ENCODE data around the gene STOM.

Gene STOM

DNA sequence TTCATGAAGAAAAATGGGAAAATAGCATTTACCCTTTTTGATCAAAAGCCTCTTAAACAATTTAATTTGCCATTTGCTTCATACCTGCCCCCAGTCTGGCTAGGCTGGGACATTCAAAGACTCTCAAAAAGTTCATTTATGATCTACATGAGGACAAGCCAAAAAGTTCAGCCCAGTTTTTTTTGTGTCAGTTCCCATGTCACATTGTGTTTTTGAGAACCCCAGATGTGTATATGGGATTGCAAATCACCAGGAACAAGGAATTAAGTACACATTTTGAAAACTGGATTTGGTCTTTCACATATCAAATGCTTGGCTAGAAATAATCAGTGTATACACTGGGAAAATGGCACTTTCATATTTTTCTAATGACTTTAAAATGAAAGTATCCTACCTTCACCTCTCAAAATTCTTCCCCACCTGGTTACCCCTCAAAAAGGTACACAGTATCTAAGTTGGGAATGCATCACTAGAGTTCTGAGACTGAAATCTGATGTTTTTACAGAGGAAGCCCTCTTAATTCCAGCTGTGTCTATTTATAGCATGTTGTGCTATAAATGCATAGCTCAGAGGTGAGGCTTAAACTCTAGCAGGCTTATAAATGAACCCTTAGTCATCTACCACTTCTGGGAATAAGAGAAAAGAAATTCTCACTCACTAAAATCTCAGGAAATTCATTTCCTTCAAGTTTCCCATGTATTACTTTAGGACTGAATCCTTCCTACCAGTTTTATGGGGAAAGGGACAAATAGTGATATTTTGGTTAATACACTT lies 9.3 kb downstream of the STOM start:
- Histone ChIP-seq H2AFZ (ENCODE audit: low read length) (no peak overlapping the region), H3K27ac (ENCODE audit: low read length) (peak overlapping the region; percentile 21; the same call in 1 of the 2 replicates), H3K4me3 (ENCODE audit: low read length) (no peak overlapping the region), H3K9ac (ENCODE audit: low read length) (no peak overlapping the region), H3K36me3 (replicated peaks; ENCODE audit: insufficient read depth, low read length) (no peaks in the 10 kb centered on the region), H3K9me3 (replicated peaks; ENCODE audit: insufficient read depth, low read length) (no peaks in the 10 kb centered on the region), H3K79me2 (ENCODE audit: low read length) (no peaks in the 10 kb centered on the region), H3K4me1 (ENCODE audit: low read length) (peaks cover 30% of the 10 kb centered on the region), H3K9me2 (replicated peaks; ENCODE audit: insufficient read depth, low read length) (no peaks in the 10 kb centered on the region), H3K27me3 (replicated peaks; ENCODE audit: insufficient read depth, low read length) (no peaks in the 10 kb centered on the region), H3F3A (ENCODE audit: insufficient read depth, low read length) (peaks cover 20% of the 10 kb centered on the region), H4K20me1 (ENCODE audit: insufficient read depth, low read length) (no peaks in the 10 kb centered on the region), H3K4me2 (ENCODE audit: low read depth, low read length) (peak overlapping the region; percentile 28)
- DNase-seq, result no peak
- TF ChIP-seq EZH2phosphoT487 (IDR thresholded peaks at IDR 0.05; ENCODE audit: low read length), result no peak

DNA sequence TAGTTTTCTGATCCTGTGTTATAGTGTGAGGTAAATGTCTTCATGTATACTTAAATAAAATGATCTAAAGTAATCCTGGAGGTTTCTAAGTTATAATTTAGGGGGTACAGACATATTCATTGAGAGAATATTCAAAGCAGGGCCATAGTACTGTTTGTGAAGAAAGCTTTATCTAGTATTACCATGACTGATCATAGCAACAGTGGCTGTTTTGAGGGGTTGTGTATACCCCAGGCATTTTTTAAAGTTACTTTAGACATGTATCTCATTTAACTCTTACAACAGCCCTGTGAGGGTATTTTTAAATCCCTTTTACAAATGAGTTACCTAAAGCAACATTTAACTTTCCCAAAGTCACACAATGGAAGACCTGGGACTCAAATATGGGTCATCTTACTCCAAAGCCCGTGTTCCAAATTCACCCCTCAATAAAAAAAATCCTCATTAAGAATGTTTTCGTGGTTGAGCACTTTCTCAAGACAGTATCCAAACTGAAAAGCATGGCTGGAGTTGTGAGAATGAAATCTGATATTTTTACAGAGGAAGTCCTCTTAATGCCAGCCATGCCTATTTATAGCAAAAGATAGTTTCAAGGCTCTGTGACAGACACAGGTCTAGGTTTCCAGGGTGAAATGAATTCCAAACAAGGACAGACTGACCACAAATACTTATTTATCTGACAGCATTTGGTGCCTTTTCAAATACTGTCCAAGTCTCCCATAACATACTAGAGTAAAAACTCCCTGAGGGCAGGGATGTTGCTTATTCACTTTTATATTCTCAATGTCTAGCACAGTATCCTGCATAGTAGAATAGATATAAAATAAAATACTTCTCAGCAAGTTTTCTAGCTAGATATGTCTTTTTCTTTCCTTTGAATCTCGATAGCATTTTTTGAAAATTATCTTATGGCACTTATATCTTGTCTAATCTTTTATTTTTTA lies 10.4 kb downstream of the STOM start:
- Histone ChIP-seq H3K27me3 (replicated peaks; ENCODE audit: insufficient read depth, low read length) (no peaks in the 10 kb centered on the region), H3K4me1 (ENCODE audit: low read length) (peaks cover 30% of the 10 kb centered on the region), H3K9me2 (replicated peaks; ENCODE audit: insufficient read depth, low read length) (no peaks in the 10 kb centered on the region), H3K4me2 (ENCODE audit: low read depth, low read length) (peak overlapping the region; percentile 44), H3K27ac (ENCODE audit: low read length) (peak overlapping the region; percentile 47; the same call in 1 of the 2 replicates), H3K9me3 (replicated peaks; ENCODE audit: insufficient read depth, low read length) (no peaks in the 10 kb centered on the region), H3F3A (ENCODE audit: insufficient read depth, low read length) (peaks cover 20% of the 10 kb centered on the region), H3K79me2 (ENCODE audit: low read length) (no peaks in the 10 kb centered on the region), H3K9ac (ENCODE audit: low read length) (no peak overlapping the region), H3K4me3 (ENCODE audit: low read length) (no peak overlapping the region), H4K20me1 (ENCODE audit: insufficient read depth, low read length) (no peaks in the 10 kb centered on the region), H2AFZ (ENCODE audit: low read length) (no peak overlapping the region), H3K36me3 (replicated peaks; ENCODE audit: insufficient read depth, low read length) (no peaks in the 10 kb centered on the region)
- peak; percentile 75 for DNase-seq
- TF ChIP-seq, protein P1, sequence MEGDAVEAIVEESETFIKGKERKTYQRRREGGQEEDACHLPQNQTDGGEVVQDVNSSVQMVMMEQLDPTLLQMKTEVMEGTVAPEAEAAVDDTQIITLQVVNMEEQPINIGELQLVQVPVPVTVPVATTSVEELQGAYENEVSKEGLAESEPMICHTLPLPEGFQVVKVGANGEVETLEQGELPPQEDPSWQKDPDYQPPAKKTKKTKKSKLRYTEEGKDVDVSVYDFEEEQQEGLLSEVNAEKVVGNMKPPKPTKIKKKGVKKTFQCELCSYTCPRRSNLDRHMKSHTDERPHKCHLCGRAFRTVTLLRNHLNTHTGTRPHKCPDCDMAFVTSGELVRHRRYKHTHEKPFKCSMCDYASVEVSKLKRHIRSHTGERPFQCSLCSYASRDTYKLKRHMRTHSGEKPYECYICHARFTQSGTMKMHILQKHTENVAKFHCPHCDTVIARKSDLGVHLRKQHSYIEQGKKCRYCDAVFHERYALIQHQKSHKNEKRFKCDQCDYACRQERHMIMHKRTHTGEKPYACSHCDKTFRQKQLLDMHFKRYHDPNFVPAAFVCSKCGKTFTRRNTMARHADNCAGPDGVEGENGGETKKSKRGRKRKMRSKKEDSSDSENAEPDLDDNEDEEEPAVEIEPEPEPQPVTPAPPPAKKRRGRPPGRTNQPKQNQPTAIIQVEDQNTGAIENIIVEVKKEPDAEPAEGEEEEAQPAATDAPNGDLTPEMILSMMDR (IDR thresholded peaks at IDR 0.05; ENCODE audit: low read length), result no peak
- TF ChIP-seq EZH2 (optimal IDR thresholded peaks at IDR 0.05; ENCODE audit: low read depth, low read length) (no peak), EZH2phosphoT487 (IDR thresholded peaks at IDR 0.05; ENCODE audit: low read length) (no peak)

DNA sequence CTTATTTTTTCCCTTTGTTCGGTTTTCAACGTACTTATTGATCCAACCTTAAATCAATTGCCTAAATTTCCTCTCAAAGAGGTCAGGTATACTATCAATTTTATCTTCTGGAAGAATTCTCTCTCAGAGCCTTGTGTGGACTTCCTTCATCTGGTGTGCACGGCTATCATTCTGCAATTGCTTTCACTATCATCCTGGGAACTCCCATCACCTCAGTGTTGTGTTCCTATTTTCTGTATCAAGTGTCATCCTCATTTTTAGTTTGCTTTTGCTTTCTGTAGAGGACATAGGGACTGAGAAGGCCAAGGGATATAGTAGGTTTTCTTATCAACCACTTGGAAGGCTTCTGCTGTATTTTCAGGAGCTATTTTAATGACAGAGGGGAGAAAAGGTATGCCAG lies 11.3 kb downstream of the STOM start:
- H4K20me1 ChIP-seq (ENCODE audit: insufficient read depth, low read length), result no peaks in the 10 kb centered on the region
- H3K27me3 ChIP-seq (replicated peaks; ENCODE audit: insufficient read depth, low read length), result no peaks in the 10 kb centered on the region
- H2AFZ ChIP-seq (ENCODE audit: low read length), result peak overlapping the region; percentile 6; the same call in 1 of the 2 replicates
- peak overlapping the region; percentile 44 for H3K4me2 ChIP-seq (ENCODE audit: low read depth, low read length)
- H3K36me3 ChIP-seq (replicated peaks; ENCODE audit: insufficient read depth, low read length), result no peaks in the 10 kb centered on the region
- H3K4me3 ChIP-seq (ENCODE audit: low read length), result no peak overlapping the region; the same call in 1 of the 2 replicates
- H3K9me2 ChIP-seq (replicated peaks; ENCODE audit: insufficient read depth, low read length), result no peaks in the 10 kb centered on the region
- no peak overlapping the region for H3K9ac ChIP-seq (ENCODE audit: low read length)
- H3K4me1 ChIP-seq (ENCODE audit: low read length), result peaks cover 30% of the 10 kb centered on the region
- H3K27ac ChIP-seq (ENCODE audit: low read length), result peak overlapping the region; percentile 47; the same call in 1 of the 2 replicates
- peaks cover 20% of the 10 kb centered on the region for H3F3A ChIP-seq (ENCODE audit: insufficient read depth, low read length)
- no peaks in the 10 kb centered on the region for H3K9me3 ChIP-seq (replicated peaks; ENCODE audit: insufficient read depth, low read length)
- TF ChIP-seq EZH2 (optimal IDR thresholded peaks at IDR 0.05; ENCODE audit: low read depth, low read length) (no peak), EZH2phosphoT487 (IDR thresholded peaks at IDR 0.05; ENCODE audit: low read length) (no peak)
- TF ChIP-seq, protein P1 (IDR thresholded peaks at IDR 0.05; ENCODE audit: low read length), result no peak
- no peaks in the 10 kb centered on the region for H3K79me2 ChIP-seq (ENCODE audit: low read length)
- DNase-seq, result no peak

All from MM.1S (cell line).